Esophagus squamous epithelium (tissue), 5 donors: ENCODE results near the gene RAB15. TPM values are rescaled to one million over a fixed set of nuclear protein-coding genes. Genes with fewer than 3 reads are reported as not detected.

Source experiments
- DNase-seq: peaks from one replicate; lab custom pipeline; 2025; lab: John Stamatoyannopoulos, UW
- H3K27ac ChIP-seq, 4 donors: fragments of 200-600 bp; sonication (generic); one replicate each; pipeline ENCODE4 v1.5.1; 2016 to 2019; ENCODE audit warnings: mild to moderate bottlenecking in 1 of 4
- H3K27me3 ChIP-seq, 4 donors: fragments of 200-600 bp; sonication (generic); 1 replicate in 3 of 4; 2 replicates in 1 of 4; pipeline versions ENCODE4 v1.5.1 to v1.6.0; 2017 to 2021; ENCODE audit warnings: antibody characterized with exemption in 1 of 4
- H3K36me3 ChIP-seq, 3 donors: fragments of 200-600 bp; sonication (generic); one replicate each; pipeline ENCODE4 v1.5.1; 2016 to 2019
- H3K4me1 ChIP-seq, 3 donors: fragments of 200-600 bp; sonication (generic); one replicate each; pipeline ENCODE4 v1.5.1; 2017 to 2019
- H3K4me3 ChIP-seq, 4 donors: fragments of 200-600 bp; sonication (generic); 1 replicate in 3 of 4; 2 replicates in 1 of 4; pipeline ENCODE4 v1.5.1; 2016 to 2019; ENCODE audit warnings: mild to moderate bottlenecking in 2 of 4, moderate library complexity in 1 of 4
- H3K9me3 ChIP-seq, 3 donors: fragments of 200-600 bp; sonication (generic); one replicate each; pipeline ENCODE4 v1.5.1; 2016 to 2019
- POLR2A ChIP-seq, 4 donors: fragments of 450-650 bp; IDR thresholded peaks; one replicate each; pipeline ENCODE4 v1.6.1; 2017; ENCODE audit warnings: antibody characterized with exemption in 4 of 4, mild to moderate bottlenecking in 4 of 4, moderate library complexity in 3 of 4
- WGBS, 2 donors: methylation state at CpG; one replicate each; pipeline ENCODE4 v1.1.5; 2018; 5-methylcytosine and 5-hydroxymethylcytosine counted together
- intact Hi-C: fragments of 100-400 bp; cut with DNase I; formaldehyde crosslinking; loops from one replicate; pipeline ENCODE4 v1.15.0; 2022
- total RNA-seq, 4 donors: library from RNA; depleted of rRNA; stranded (reverse); fragments of >200 nt; gene quantifications; one replicate each; pipeline ENCODE4 v1.1.0, GENCODE V29; 2016
- TF ChIP-seq, protein P1 (sequence below), 6 experiments: fragments of 450-650 bp in 4 of 6; fragments of 200-600 bp in 2 of 6; sonication (generic) in 2 of 6; IDR thresholded peaks; one replicate each; pipeline ENCODE4 v1.5.1; 2016 to 2019; ENCODE audit warnings: antibody characterized with exemption in 6 of 6, mild to moderate bottlenecking in 4 of 6, moderate library complexity in 4 of 6
- donor health status: DM: yes; HTN: yes; CAD: no.

Gene RAB15
- total RNA-seq, 4 donors from 2014 or later = 2.5 to 7.0 (median 5.2) TPM

DNA sequence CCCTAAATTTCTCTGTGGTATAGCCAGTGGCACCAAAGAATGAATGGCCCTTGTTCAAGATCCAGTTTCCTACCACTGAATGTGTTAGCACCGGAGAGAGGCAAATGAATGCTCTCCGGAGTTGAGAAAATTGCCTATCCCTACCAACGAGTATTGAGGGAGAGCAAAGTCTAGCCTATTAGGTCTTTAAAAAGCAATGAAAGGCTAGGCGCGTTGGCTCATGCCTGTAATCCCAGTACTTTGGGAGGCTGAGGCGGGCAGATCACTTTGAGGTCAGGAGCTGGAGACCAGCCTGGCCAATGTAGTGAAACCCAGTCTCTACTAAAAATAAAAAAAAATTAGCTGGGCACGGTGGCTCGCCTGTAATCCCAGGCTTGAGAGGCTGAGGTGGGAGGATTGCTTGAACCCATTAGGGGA lies 898 bp upstream of the RAB15 start:
- no peak for DNase-seq
- WGBS, 2 donors = 59 to 68% methylated on average over 3 to 8 of the region's 8 CpGs
- Histone ChIP-seq H3K36me3 (no peaks in the 10 kb centered on the region), H3K27ac (no peak overlapping the region), H3K4me1 (peaks cover 6 to 29% (median 11%) of the 10 kb centered on the region in 3 donors), H3K27me3 (peaks cover 0 to 33% (median 0%) of the 10 kb centered on the region in 4 donors), H3K9me3 (no peaks in the 10 kb centered on the region), H3K4me3 (no peak overlapping the region)
- TF ChIP-seq, protein P1, sequence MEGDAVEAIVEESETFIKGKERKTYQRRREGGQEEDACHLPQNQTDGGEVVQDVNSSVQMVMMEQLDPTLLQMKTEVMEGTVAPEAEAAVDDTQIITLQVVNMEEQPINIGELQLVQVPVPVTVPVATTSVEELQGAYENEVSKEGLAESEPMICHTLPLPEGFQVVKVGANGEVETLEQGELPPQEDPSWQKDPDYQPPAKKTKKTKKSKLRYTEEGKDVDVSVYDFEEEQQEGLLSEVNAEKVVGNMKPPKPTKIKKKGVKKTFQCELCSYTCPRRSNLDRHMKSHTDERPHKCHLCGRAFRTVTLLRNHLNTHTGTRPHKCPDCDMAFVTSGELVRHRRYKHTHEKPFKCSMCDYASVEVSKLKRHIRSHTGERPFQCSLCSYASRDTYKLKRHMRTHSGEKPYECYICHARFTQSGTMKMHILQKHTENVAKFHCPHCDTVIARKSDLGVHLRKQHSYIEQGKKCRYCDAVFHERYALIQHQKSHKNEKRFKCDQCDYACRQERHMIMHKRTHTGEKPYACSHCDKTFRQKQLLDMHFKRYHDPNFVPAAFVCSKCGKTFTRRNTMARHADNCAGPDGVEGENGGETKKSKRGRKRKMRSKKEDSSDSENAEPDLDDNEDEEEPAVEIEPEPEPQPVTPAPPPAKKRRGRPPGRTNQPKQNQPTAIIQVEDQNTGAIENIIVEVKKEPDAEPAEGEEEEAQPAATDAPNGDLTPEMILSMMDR (IDR thresholded peaks at IDR 0.05) = no peak
- no peak for TF ChIP-seq POLR2A (IDR thresholded peaks at IDR 0.05)
- intact Hi-C loops = no loop called here

DNA sequence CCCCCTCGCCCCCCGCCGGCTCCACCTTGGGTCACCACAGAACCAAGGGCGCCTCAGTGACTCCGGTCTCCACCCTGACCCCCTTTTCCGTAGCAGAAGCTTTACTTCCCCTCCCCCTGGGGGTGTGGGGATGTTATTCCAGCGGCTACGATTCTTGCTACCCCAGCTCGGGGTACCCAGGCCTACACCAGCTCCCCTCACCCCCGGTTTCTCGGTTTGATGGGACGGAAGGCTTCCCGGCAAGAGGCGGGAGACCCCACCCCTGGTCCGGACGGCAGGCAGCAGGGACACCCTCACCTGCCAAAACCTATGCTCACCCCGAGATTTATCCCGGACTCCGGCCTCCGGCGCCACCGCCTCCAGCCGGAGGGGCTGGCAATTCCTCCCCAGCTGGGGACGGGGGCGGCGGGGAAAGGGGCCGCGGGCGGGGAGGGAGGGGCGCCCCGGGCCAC lies 619 bp downstream of the RAB15 start:
- no peak for DNase-seq
- peak overlapping the region in 3 of 4 donors; percentile 22 to 70 (median 52) for H3K27ac ChIP-seq
- peak overlapping the region; percentile 64 to 85 (median 73) for H3K4me3 ChIP-seq
- H3K27me3 ChIP-seq = peaks cover 0 to 30% (median 0%) of the 10 kb centered on the region in 4 donors
- WGBS, 2 donors = 4% methylated on average over 8 of the region's 31 CpGs; no CpG with 5 or more reads in 1 of the 2 donors
- TF ChIP-seq, protein P1 (IDR thresholded peaks at IDR 0.05) = no peak
- no peak for TF ChIP-seq POLR2A (IDR thresholded peaks at IDR 0.05)
- peaks cover 6 to 36% (median 11%) of the 10 kb centered on the region in 3 donors for H3K4me1 ChIP-seq
- intact Hi-C loops = no loop called here
- H3K36me3 ChIP-seq = no peaks in the 10 kb centered on the region
- H3K9me3 ChIP-seq = no peaks in the 10 kb centered on the region

DNA sequence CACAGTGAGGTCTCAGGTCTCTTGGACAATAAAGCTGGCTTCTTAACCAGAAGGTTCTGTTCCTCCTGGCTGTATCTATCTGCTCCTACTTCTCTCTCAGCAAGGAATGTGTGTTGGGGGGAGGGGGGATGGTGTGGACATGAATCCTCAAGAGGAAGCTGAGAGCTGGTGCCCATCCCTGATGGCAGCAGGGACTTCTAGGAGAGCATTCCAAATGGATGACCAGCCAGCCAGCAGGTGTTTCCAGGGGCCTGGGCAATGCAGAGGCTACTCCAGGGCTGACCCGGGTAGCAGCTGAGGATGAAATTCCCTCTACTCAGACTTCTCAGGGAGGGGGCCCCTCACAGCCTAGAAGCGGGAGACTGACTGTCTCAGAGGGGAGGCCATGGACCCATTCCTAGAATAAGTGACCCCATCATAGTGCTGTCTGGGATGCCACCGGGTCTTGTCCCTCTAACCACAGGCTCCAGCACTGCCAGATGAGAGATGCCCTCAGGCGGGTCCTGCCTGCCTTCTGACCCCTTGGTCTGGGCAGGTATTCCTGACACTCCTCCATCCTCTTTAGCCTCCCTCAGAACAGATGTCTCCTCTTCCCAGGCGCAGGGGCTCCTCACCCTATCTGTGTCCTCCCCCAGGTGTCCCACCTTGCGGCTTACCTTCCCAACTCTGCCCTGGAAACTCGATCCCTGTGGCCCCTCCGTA lies 1.2 kb downstream of the RAB15 start:
- no peak overlapping the region for H3K27ac ChIP-seq
- peaks cover 6 to 42% (median 11%) of the 10 kb centered on the region in 3 donors for H3K4me1 ChIP-seq
- no peaks in the 10 kb centered on the region for H3K9me3 ChIP-seq
- peak overlapping the region; percentile 64 to 85 (median 73) for H3K4me3 ChIP-seq
- peaks cover 0 to 30% (median 0%) of the 10 kb centered on the region in 4 donors for H3K27me3 ChIP-seq
- no peak for TF ChIP-seq POLR2A (IDR thresholded peaks at IDR 0.05)
- TF ChIP-seq, protein P1 (IDR thresholded peaks at IDR 0.05) = no peak
- intact Hi-C loops = no loop called here
- WGBS, 2 donors = 58 to 65% methylated on average over 5 to 6 of the region's 8 CpGs
- H3K36me3 ChIP-seq = no peaks in the 10 kb centered on the region
- DNase-seq = no peak

DNA sequence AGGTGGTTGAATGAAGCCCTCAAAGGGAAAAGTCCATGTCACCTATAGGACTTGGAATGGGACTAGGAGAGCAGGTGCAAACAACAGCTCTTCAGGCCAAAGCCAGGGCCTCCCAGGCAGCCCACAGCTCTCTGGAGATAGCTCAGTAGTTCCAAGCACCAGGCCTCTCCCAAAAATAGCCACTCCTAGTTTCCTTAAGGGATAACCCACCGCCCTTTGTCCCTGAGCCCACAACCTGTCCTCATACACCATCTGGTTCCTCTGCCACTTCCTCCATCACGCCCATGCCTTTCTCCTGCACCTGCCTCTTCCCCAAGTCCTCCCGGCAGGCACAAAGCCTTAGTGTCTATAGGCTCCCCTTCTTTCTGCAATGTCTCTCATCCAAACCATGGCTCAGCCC lies 2.1 kb downstream of the RAB15 start:
- no peaks in the 10 kb centered on the region for H3K9me3 ChIP-seq
- H3K27me3 ChIP-seq = peaks cover 0 to 30% (median 0%) of the 10 kb centered on the region in 4 donors
- no peaks in the 10 kb centered on the region for H3K36me3 ChIP-seq
- no peak overlapping the region for H3K4me3 ChIP-seq
- WGBS, 2 donors = 79 to 82% methylated on average over 3 of the region's 3 CpGs
- intact Hi-C loops = no loop called here
- TF ChIP-seq POLR2A (IDR thresholded peaks at IDR 0.05) = no peak
- TF ChIP-seq, protein P1 (IDR thresholded peaks at IDR 0.05) = no peak
- no peak overlapping the region for H3K27ac ChIP-seq
- no peak for DNase-seq
- H3K4me1 ChIP-seq = peaks cover 6 to 47% (median 11%) of the 10 kb centered on the region in 3 donors

DNA sequence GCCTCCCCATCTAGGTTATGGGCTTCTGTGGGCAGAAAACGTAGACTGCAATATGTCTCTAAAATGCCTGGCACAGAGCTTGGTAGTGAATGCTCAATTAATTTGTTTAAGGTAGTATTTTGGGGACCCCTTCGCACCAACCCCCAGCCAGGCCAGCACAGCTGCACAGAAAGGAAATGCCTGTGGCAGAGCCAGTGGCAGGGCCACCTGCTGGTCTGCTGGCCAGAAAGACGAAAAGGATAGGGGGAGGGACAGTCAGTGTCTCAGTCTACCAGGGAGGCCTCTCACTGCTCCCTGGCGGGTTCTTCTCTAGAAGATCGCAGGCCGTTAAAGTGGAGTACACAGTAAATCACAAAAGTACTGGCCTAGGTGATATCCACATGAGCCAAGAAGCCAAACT lies 3.5 kb downstream of the RAB15 start:
- no peaks in the 10 kb centered on the region for H3K36me3 ChIP-seq
- peaks cover 0 to 30% (median 0%) of the 10 kb centered on the region in 4 donors for H3K27me3 ChIP-seq
- H3K9me3 ChIP-seq = no peaks in the 10 kb centered on the region
- intact Hi-C loops = no loop called here
- H3K27ac ChIP-seq = no peak overlapping the region
- TF ChIP-seq POLR2A (IDR thresholded peaks at IDR 0.05) = no peak
- TF ChIP-seq, protein P1 (IDR thresholded peaks at IDR 0.05) = no peak
- H3K4me3 ChIP-seq = no peak overlapping the region
- no peak for DNase-seq
- peaks cover 6 to 47% (median 11%) of the 10 kb centered on the region in 3 donors for H3K4me1 ChIP-seq
- WGBS, 2 donors = 68 to 92% methylated on average over 3 to 5 of the region's 6 CpGs
